GM19324 (cell line): ENCODE measurements around the gene PLXNB3.

Experiments
- ATAC-seq: cut with Tn5 transposase; IDR thresholded peaks from one replicate; pipeline ENCODE4 v1.9.1; 2021; ENCODE audit warnings: mild to moderate bottlenecking, moderate library complexity; ENCODE audit not compliant: unreplicated experiment, low FRiP score

Gene PLXNB3

DNA sequence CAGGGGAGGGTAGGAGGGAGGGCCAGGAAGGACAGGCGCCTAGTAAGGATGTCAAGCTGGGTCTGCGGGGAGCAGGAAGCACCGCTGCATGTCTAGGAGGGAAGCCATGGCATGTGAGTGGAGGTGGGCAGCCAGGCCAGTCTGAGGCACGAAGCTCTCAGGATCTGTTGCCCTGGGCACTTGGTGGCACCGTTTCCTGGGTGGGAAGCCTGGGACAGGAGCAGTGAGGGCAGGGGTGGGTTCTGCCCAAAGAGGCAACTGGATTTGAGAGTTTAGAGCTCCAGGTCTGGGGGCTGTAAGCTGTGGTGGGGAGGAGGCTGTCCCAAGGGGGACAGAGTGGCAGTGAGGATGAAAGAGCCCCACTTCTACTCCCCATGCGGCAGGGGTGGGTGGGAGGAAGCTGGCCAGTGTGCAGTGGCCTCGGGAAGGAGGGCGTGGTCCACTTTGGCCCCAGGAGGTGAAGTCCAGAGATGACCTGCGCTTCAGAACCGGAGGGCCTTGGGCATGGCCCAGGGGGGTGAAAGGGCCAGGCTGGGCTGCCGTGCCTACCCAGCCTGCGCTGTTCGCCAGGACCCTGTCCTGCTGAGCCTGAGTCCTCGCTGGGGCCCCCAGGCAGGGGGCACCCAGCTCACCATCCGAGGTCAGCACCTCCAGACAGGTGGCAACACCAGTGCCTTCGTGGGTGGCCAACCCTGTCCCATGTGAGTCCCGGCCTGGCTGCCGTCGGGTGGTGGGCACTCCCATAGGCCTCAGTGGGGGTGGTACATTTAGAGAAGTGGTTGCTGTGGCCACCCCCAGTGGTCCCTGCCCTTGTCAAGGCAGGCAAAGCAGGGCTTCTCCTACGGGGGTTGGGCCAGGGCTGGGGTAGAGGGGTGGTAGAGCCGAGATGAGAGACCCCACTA lies 8.5 kb downstream of the PLXNB3 start:
- no peak for ATAC-seq

GRCh38 chrX:153773218-153773611 lies 9.2 kb downstream of the PLXNB3 start:
- no peak for ATAC-seq

GRCh38 chrX:153773741-153774575 lies 9.9 kb downstream of the PLXNB3 start:
- ATAC-seq, result no peak

DNA sequence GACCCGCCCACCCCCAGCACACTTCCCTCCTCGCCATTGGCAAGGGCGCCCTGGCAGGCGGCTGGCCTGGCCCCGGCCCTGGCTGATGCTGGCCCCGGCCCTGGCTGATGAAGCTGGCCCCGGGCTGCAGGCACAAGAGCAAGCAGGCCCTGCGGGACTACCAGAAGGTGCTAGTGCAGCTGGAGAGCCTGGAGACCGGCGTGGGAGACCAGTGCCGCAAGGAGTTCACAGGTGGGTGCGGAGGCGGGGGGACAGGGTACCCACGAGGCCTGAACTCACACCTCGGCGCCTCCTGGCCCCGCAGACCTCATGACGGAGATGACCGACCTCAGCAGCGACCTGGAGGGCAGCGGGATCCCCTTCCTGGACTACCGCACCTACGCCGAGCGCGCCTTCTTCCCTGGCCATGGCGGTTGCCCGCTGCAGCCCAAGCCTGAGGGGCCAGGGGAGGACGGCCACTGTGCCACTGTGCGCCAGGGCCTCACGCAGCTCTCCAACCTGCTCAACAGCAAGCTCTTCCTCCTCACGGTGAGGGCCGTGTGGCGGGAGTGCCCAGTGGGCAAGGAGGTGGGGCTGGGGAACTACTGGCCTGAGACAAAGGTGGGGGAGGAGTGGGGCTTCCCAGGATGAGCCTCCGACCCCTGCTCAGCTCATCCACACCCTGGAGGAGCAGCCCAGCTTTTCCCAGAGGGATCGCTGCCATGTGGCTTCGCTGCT lies 10.7 kb downstream of the PLXNB3 start:
- no peak for ATAC-seq

GRCh38 chrX:153775293-153776119 lies 11.5 kb downstream of the PLXNB3 start:
- ATAC-seq, result no peak

DNA sequence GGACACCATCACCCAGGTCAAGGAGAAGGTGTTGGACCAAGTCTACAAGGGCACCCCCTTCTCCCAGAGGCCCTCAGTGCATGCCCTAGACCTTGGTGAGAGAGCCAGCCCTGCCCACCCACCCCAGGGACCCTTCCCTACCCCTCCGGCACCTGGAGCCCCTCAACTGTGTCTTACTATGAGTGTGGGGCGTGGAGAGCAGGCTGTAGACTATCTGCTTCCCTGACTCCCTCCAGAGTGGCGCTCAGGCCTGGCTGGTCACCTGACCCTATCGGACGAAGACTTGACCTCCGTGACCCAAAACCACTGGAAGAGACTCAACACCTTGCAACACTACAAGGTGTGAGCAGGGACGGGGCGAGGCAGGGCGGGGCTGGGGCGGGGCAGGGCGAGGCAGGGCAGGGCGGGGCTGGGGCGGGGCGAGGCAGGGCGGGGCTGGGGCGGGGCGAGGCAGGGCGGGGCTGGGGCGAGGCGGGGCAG lies 12.1 kb downstream of the PLXNB3 start:
- ATAC-seq, result no peak

- no peak for ATAC-seq
These were observed 12.6 kb downstream of the PLXNB3 start for GRCh38 chrX:153776611-153777045.

- ATAC-seq, result no peak
These were observed 13.4 kb downstream of the PLXNB3 start for GRCh38 chrX:153777261-153778090.

GRCh38 chrX:153778181-153778580 lies 14.1 kb downstream of the PLXNB3 start:
- no peak for ATAC-seq

GRCh38 chrX:153778684-153779101 lies 14.6 kb downstream of the PLXNB3 start:
- no peak for ATAC-seq

- no peak for ATAC-seq
These were observed 16.0 kb downstream of the PLXNB3 start for GRCh38 chrX:153779891-153780677.

DNA sequence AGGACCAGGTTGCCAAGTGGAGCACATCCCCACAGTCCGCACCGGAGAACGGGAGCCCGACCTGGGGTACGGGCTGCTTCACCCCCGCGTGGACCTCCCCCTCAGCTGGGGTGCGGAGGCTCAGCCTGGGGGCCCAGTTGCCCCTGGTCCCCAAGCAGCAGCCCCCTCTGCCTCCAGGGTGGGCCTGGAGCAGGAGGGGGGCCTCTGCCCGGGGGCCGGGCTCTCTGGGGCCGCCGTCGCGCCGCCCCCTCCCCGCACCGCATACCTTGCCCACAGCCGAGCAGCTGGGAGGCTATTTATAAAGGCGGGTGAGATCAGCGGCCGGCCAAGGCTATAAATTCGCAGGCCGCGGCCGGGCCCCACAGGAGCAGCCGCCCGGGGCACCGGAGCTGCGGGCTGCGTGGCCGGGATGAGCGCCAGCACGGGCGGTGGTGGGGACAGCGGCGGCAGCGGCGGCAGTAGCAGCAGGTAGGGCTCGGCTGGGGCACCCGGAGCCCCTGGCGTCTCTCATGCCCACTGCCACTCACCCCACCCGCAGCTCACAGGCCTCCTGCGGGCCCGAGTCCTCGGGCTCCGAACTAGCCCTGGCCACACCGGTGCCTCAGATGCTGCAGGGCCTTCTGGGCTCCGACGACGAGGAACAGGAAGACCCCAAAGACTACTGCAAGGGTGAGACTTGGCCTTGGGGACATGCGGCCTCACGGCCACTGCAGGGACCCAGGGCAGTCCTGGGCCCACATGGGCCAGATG lies 16.8 kb downstream of the PLXNB3 start, which contains the start of gene SRPK3:
SRPK3 (plus strand) TSS at position 364 of the 750 bp plus-strand sequence; CDS start at position 410, 46 bp downstream.
- ATAC-seq, result no peak

DNA sequence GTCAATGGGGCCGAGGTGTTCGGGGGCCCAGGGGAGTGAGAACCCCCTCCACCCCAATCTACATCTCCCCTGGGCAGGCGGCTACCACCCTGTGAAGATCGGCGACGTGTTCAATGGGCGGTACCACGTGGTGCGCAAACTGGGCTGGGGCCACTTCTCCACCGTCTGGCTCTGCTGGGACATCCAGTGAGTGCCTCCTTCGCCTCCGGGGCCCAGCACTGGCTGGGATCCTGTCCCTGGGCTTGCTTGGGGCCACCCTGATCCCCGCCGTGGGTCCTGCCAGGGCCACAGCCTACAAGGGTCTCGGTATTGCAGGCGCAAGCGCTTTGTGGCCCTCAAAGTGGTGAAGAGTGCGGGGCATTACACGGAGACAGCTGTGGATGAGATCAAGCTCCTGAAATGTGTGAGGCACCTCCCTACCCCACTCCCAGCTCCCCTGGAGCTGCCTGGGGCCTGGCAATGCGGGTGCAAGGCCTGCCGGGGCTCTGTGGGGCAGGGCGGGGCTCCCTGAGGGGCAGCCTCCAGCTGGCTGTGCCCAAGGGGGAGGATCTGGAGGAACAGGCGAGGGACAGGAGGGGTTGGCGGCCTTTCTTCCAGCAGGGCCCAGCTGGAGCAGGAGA lies 17.5 kb downstream of the PLXNB3 start:
- ATAC-seq, result no peak

DNA sequence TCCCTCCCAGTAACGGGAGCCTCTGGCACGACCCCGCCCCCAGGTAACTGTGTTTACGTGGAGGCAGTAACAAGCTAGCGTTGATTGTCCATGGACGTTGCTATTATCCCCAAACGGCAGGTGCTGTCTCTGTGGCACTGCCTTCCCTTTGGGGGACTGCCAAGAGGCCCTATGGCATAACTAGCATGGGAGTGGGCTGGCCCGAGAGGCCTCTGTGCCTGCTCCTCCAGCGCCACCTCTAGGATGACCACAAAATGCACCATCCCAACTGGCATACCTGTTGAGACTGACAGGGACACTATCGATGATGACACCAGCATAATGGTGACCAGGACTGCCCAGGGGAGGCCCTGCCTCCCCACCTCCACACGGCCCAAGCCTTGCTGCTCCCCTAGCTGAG lies 18.3 kb downstream of the PLXNB3 start:
- no peak for ATAC-seq

- no peak for ATAC-seq
These were observed 18.8 kb downstream of the PLXNB3 start for GRCh38 chrX:153782871-153783270.

GRCh38 chrX:153783378-153784013 lies 19.4 kb downstream of the PLXNB3 start:
- ATAC-seq, result no peak
